ENCODE measurements around the gene SUPT20HL1.

The SUPT20HL1 gene

GRCh38 chrX:24399550-24399949 lies 39.1 kb downstream of the SUPT20HL1 start:
- DNase-seq: no peak

GRCh38 chrX:24405959-24406358 lies 45.5 kb downstream of the SUPT20HL1 start:
- no peak for DNase-seq
